ENCODE measurements around the gene KIF26B.
"Not testable (repeated sequence)": the region's sequence is repeated elsewhere in the genome, so short reads cannot be mapped to it uniquely, and the experiment has no call there.

The KIF26B gene

DNA sequence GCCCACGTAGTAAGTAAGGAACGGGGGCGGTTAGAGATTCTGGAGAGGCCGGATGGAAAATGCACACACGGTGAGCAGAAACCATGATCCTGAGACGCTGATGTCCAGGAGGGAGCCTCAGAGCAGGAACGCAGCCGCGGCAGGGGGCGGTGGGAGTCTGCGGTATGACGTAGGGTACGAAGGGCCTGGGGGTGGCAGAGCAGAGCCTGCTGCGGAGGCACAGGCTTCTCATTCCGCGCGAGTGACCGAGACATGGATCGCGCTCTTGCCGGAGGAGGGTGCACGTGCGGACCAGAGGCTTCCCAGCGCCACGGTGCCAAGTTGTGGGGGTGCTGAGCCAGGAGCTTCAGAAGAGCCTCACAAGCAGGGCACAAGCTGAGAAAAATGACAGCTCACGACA is 176.2 kb downstream of the KIF26B start:
- no peak for FAIRE-seq

DNA sequence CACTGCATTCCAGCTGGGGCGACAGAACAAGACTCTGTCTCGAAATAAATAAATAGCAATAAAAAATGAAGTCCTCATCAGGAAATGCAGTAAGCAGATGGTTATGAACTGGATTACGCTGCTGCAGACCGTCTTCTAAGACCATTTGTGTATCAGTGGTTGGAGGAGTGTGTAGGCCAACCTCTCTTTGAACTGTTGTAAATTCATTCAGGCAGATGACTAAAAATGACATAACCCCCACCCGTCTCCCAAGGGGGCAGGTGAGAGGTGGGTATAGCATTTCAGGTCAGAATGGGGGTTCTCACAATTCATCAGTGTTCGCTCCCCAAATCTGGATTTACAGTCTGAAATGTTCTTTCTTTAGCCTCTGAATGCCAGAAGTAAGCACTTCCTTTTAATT is 177.3 kb downstream of the KIF26B start:
- FAIRE-seq, result no peak

DNA sequence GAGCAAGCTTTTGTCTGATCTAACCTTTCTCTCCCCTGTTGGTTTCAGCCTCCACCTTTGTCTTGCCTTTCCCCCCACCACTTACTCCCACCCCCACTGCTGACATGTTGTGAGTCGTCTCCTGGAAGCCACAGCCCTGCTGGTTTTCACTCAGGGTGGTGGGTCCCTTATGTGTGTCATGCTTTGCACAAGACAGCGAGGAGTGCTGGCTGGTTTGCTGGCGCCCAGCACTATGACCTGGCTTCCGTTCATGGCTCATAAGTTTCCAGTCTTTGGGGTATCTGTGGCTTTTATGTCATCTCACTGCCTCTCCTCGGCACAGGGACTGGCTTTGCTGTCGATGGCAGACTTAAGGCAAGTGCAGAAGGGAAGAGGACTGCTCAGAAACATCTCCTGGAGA is 177.7 kb downstream of the KIF26B start:
- FAIRE-seq, result no peak

GRCh38 chr1:245334235-245334634 is 179.4 kb downstream of the KIF26B start:
- FAIRE-seq, result no peak

GRCh38 chr1:245334827-245335490 is 180.2 kb downstream of the KIF26B start:
- no peak for FAIRE-seq

- not testable (repeated sequence) for FAIRE-seq
Observed at GRCh38 chr1:245335684-245336083, 180.9 kb downstream of the KIF26B start.

DNA sequence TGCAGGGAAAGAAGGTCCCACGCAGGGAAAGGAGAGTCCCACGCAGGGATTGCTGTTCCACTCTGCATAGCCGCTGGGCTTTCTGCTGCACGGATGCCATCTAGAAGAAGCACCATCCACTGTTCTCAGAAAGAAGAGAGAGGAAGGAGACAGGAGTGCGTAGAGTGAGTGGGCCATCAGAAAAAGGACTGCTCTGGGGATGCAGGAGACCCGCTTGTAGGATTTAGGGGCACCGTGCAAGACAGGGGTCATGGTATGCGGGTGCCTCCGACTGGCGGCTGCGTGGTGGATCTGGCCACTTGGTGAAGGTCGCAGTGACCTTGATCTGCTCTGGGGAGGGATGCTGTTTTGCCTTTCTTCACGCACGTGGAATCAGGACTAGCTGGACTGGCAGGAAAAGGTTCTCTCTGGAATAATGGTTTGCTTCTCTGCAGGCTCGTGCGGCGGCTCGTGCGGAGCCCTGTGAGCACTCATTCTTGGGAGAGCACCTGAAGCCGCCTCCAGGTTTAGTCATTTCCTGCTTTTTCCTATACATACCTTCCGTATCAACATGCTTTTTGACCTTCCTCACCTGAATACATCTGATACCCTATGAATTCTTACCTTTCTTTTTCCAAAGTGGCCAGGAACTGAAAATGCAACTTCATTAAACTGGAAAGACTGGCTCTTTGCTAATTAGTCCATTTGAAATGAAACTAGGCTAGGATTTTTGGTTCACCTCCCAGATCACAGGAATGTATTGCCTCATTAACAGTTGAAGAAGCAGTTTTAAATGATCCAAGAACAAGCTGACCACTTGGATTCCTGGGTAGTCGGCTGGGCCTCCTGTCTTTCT is 181.6 kb downstream of the KIF26B start:
- no peak for FAIRE-seq

- FAIRE-seq, result not testable (repeated sequence)
Observed at GRCh38 chr1:245336984-245337355, 182.2 kb downstream of the KIF26B start.

DNA sequence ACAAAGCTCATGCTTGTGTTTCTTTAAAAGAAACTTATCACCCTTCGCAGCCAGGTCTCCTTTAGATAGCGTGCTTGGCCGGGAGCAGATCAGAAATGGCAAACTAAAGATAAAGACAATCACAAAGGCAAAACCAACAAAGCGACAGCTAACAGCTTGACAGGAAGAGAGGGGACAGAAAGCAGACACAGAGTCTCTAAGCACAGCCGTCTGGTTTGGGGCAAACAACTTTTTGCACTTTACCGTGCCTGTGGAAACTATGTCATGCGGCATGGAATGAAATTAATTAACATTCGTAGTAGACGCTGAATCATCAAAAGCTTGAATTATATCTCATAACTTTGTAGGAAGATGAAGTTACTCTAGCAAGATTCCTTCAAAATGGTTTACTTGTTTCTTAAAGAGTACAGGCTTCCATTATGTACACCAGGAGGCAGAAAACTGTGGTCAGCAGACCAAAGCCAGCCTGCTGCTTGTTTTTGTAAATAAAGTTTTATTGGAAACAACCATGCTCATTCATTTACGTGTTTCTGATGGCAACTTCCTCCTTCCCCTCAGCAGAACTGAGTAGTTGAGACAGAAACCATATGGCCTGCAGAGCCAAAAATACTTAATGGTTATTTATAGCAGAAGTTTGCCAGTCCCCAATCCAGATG is 183.2 kb downstream of the KIF26B start:
- FAIRE-seq, result no peak

DNA sequence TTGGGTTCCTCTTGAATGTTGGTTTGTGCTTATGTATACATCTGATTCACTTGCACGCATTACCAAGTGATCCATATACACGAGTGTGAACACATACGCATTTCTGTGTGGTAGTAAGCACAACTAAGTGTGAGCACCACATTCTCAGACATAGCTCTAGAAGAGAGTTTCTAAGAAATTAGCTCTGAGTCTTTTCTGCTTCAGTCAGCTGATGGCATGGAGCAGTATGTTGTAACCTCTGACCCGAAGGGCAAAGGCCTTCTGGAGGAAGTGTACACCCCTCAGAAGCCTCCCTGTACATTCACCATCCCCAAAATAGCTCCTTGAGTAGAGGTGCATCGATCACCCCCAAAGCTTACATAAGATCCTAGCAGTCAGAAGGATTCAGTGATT is 183.7 kb downstream of the KIF26B start:
- no peak for FAIRE-seq

- FAIRE-seq, result no peak
Observed at GRCh38 chr1:245341743-245342142, 187.0 kb downstream of the KIF26B start.

- no peak for FAIRE-seq
Observed at GRCh38 chr1:245345191-245345884, 190.6 kb downstream of the KIF26B start.

DNA sequence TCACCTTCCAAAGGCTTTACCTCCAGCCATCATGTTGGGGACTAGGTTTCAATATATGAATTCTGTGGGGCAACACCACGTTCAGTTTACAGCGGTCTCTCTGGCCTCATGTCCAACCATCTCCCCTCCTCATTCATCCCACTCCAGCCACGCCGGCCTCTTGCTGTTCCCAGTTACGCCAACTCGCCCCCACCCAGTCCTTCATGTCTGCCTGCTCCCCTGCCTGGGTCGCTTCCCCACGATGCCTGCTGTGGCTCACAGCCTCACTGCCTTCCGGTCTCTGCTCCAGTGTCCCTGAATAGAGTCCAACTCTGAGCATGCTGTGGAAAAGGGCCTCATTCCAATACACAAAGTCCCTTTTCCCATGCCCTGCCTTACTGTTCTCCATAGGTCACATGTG is 193.8 kb downstream of the KIF26B start:
- no peak for FAIRE-seq

GRCh38 chr1:245353411-245353810 is 198.6 kb downstream of the KIF26B start:
- no peak for FAIRE-seq

GRCh38 chr1:245353915-245354775 is 199.4 kb downstream of the KIF26B start:
- FAIRE-seq, result no peak

DNA sequence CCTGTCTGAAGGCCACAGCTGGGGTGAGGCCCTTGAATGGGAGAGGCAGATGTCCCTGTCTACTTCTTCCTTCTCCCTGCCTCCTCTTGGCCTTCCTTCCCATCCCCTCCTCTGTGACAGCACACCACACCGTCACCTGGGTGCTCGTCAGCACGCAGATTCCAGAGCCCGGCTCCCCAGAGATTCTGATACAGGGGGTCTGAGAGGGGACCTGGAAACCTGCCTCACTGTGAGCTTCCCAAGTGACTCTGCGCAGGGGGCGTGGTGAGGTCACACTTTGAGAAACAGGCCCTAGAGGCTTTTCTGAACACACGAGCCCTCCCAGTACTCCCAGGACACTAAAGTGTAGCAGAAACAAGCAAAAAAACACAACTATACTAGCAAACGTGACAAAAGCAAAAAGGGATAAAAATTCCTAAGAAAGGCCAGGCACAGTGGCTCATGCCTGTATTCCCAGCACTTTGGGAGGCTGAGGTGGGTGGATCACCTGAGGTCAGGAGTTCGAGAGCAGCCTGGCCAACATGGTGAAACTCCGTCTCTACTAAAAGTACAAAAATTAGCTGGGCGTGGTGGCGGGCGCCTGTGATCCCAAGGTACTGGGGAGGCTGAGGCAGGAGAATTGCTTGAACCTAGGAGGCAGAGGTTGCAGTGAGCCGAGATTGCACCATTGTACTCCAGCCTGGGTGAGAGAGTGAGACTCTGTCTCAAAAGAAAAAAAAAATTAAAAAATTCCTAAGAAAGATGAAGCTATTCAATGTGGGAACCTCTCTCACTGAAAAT is 201.3 kb downstream of the KIF26B start:
- not testable (repeated sequence) for FAIRE-seq

GRCh38 chr1:245356891-245357585 is 202.3 kb downstream of the KIF26B start:
- FAIRE-seq, result no peak

DNA sequence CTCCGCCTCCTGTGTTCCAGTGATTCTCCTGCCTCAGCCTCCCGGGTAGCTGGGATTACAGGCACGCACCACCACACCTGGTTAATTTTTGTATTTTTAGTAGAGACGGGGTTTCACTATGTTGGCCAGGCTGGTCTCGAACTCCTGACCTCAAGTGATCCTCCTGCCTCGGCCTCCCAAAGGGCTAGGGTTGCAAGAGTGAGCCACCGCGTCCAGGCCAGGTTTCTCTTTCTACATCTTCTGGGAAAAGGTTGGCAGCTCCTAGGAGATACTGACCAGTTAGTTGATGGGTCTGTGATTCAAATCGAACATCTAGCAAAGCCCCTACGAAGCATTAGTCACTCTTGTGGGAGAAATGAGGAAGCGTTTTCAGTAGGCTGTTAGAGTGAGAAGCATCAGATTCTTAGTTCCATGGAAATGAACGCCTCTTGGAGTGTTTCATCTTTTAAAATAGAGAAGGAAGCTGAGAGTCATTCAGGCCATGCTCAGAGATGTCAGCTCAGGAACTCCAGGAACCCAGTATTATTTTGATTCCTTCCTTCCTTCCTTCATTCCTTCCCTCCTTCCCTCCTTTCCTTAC is 204.4 kb downstream of the KIF26B start:
- not testable (repeated sequence) for FAIRE-seq

DNA sequence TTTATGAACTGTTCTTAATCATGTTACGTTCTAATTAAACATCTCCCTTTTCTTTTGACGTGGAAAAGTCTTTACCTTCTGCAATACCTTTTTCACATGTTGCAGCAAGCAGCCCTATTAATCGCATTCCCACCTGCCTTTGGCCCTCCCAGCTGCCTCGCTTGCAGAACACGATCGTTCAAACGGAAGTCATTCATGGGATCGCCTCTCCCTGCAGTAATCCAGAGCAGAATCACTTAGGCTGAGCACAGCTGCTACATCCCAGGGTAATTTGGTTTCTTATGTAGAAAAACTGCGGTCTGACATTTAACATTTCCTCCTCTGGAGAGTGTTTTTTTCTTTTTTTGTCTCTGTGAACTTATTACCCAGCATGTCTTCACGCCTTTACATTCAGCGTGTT is 206.3 kb downstream of the KIF26B start:
- no peak for FAIRE-seq

GRCh38 chr1:245361951-245362350 is 207.2 kb downstream of the KIF26B start:
- no peak for FAIRE-seq
